HG03565 (cell line): ENCODE data around the gene PC.

Experiments used
- ATAC-seq: cut with Tn5 transposase; IDR thresholded peaks from one replicate; pipeline ENCODE4 v1.9.1; 2021; ENCODE audit warnings: mild to moderate bottlenecking, moderate library complexity; ENCODE audit not compliant: unreplicated experiment

Gene PC

GRCh38 chr11:66885950-66886440 is 72.2 kb downstream of the PC start:
- no peak for ATAC-seq

DNA sequence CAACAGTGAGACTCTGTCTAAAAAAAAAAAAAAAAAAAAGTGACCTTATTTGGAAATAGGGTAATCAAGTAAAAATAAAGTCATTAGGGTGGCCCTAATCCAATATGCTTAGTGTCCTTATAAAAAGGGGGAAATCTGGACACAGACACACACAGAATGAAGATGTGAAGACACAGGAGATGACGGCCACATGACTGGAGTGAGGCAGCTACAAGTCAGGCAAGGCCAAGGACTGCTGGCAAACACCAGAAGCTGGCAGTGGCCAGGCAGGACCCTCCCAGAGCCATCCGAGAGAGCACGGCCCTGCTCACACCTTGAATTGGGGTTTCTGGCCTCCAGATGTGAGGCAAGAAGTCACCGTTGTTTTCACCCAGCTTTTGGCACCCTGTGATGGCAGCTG is 72.7 kb downstream of the PC start:
- ATAC-seq = no peak

DNA sequence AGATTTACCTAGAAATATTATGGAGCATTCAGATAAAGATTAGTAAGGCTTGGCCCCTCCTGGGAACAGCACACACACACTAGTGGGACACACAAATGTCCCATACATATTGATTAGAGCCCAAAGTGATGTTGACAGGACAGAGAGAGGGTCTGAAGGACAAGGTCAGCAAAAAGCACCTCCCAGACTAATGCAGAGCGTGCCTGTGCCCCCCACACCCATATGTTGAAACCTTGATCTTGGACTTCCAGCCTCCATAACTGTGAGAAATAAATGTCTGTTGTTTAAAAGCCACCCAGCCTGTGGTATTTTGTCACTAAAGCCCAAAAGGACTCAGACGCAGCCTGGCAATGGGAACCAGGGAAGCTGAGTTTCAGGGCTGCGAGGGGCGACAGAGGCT is 73.7 kb downstream of the PC start:
- no peak for ATAC-seq

DNA sequence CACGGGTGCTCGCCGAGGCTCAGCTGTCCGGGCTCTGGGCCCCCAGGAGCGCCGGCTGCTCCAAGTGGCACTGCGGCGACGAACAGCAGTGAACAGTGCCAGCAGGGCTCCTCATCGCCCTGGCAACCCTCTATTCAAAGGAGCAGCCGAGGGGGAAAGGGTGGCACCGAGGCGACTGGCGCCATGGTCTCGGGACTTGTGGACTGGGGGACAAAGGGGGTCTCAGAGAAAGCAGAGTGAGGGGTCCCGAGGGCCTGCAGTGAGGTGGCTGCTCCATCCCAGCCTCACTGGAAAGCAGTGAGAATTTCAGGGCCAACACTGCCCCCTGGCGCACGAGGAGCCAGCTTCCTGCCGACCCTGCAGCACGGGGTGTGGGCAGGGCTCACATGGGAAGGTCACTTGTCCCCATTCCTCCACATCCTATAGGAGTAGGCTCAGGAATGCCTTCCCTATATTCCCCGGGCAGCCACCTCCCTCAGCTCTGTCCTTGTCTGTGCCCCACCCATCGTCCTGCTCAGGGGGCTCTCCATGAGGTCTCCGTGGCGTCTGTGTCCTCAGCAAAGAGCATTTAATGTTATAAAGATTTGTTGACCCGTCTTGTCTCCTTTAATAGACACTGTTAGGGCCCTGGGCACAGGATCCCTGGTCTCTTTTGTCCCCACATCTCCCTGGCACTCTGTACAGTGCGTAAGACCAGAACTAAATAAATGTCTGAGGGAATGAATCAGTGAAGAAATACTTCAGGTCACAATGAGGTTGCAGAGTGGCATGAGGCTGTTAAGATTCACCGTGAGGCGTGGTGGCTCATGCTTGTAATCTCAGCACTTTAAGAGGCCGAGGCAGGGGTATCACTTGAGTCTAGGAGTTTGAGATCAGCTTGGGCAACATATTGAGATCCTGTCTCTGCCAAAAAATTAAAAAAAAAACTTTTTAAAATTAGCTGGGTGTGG is 74.9 kb downstream of the PC start:
- ATAC-seq = no peak

DNA sequence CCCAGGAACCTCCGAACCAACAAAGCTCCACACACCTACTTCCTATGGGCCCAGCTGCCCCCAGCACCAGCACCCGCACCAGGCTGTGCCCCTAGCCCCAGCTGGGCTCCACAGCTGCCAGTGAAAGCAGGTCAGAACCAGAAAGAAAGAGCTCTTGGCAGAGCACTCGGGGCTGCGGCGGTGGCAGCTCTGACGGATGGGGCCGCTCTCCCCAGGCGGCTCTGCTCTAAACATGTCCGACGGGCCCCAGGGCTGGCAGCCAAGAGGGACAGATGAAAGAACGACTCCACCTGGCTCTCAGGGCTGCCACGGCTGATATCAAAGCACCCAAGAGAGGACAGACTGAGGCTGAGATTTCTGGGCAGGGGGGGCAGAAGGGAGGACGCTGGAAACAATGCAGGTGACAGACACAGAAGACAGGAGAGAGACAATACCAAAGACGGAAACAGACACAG is 75.6 kb downstream of the PC start:
- no peak for ATAC-seq

GRCh38 chr11:66881927-66882452 is 76.2 kb downstream of the PC start:
- ATAC-seq = no peak

GRCh38 chr11:66881451-66881835 is 76.7 kb downstream of the PC start:
- no peak for ATAC-seq

DNA sequence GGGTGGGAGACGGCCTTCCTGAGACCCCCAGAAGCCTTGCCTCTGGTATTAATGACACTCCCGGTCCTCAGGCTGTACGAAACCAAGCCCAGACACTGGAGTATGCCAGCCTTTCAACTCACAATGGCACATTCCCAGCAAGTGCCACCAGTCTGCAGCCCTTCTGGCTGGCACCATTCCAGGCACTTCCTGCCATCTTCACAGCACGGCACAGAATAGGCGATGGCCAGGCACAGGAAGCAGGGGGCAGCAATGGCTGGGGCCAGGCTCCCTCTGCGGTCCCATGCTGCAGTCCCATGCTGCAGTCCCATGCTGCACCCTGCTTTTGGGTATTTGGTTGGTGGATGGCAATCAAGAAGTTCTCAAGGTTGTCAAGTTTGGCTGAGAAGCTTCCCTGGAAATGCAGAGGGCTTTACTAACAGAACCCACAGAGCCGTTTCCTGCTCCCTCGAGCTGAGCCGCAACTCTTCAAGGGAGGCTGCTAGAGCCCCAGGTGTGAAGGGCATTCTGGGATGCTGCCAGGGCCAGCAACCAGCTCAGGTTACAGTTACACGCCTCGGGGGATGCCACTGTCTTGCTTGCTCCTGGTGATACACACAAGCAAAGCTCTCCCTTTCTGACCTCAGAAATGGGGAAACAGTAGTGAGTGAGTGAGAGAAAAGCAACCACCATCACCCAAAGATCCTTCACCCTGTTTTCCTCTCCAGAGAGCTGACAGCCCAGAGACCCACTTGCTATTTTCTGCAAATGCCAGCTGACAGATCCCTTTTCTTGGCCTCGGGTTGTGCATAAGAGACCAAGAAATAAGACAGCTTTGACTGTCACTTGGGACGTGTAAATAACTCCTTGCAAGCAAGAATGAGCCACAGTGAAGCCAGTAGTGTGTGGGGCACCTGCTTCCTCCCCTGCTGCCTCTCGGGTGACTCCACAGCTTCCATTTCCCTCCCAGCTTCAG is 77.4 kb downstream of the PC start:
- no peak for ATAC-seq

DNA sequence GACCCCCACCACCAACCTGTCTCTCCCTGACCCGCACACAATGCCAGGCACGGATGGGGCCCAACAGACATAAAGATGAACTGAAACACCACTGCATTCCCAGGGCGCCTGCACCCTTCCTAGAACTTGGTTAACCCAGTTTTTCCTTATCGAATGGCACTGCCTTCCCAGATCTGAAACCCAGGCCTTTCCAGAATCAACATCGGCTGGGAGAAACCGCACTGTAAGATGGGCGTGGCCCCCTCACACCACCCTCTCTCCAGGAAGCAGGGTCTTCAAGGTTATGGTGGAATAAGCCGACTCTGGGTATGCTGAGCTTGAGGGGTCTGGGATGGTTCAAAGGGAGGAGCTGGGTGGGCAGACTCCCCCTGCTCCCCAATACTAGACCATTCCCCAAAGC is 78.2 kb downstream of the PC start:
- no peak for ATAC-seq

DNA sequence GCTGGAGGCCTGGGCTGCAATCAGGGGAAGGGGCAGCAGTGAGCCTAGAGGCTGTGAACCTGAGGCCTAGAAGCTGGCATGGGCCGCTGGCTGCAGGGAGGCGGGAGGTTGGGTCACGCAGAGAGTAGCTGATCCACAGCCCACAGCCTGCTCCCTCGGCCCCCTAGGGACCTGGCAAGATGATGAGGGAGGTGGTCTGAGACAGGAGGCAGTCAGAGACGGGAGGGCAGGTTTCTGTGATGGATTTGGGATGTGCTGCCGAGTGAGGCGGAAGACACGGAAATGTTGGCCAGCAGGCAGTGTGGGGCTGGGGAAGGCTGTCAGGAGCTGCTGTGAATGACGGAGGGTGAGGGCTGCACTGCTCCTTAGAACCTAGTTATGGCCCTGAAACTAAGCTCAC is 78.6 kb downstream of the PC start:
- ATAC-seq = no peak

- ATAC-seq = no peak
These were observed 79.2 kb downstream of the PC start for GRCh38 chr11:66879000-66879399.

- ATAC-seq = no peak
These were observed 79.7 kb downstream of the PC start for GRCh38 chr11:66878474-66878873.

GRCh38 chr11:66877588-66878385 is 80.4 kb downstream of the PC start:
- ATAC-seq = no peak

GRCh38 chr11:66875378-66875777 is 82.8 kb downstream of the PC start:
- ATAC-seq = no peak

DNA sequence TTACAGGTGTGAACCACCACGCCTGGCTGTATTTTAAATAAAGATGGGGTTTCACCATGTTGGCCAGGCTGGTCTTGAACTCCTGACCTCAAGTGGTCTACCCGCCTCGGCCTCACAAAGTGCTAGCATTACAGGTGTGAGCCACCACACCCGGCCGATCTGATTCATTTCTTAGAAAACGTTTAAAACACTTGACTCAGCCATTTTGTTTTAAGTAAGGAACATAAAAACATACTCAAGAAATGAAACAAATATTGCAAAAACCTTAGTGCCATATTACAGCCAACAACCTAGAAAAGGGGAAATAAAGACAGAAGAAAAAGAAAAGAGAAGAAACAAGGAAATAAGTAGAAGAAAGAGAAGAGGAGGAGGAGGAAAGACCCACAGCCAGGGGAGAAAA is 84.0 kb downstream of the PC start:
- ATAC-seq = no peak

DNA sequence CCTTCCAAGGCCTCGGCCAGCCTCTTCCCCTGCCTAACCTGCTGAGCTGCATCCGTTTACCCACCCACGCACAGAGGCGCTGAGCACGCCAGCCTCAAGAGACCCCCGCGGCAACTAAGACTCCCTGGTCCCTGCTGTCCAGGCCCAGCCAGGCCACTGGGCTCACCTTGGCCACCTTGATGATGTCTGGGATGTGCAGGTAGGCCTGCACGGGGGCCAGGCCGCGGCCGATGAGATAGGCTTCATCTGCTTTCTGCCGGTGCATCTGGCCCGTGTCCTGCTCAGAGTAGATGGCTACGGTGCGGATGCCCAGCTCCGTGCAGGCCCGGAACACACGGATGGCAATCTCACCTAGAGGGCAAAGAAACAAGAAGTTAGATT is 86.7 kb downstream of the PC start:
- no peak for ATAC-seq

- ATAC-seq = no peak
These were observed 87.3 kb downstream of the PC start for GRCh38 chr11:66870616-66871520.

- no peak for ATAC-seq
These were observed 88.1 kb downstream of the PC start for GRCh38 chr11:66870131-66870530.

DNA sequence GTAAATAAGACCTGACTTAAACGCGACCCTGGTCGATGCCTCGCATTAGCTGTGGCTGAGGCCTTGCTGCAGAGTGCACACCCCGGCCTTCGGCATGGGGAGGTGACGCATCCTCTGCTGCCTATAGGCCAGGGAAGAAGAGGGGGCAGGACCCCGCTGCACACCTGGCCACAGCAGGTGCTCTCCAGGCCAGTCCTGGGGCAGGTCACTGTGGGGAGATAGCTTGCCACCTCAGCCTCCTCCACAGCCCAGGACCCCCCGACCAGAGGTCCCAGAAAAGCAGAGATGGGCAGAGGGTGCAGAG is 88.7 kb downstream of the PC start:
- no peak for ATAC-seq
